Measurements from ENCODE around the gene RAB10. TPM values are rescaled to one million over a fixed set of nuclear protein-coding genes. Genes with fewer than 3 reads are reported as not detected.
"Not testable (repeated sequence)": the region's sequence is repeated elsewhere in the genome, so short reads cannot be mapped to it uniquely, and the experiment has no call there.

RAB10 gene
- total and polyA plus RNA-seq, 2 experiments from 2014 or later, result 100 to 122 TPM

GRCh38 chr2:26099933-26100332 is 66.0 kb downstream of the RAB10 start:
- no peak overlapping the region for H2AFZ ChIP-seq
- peaks cover 55% of the 10 kb centered on the region for H4K20me1 ChIP-seq (ENCODE audit: insufficient read depth, poor library complexity, severe bottlenecking)
- peaks cover 95% of the 10 kb centered on the region for H3K79me2 ChIP-seq
- no peak overlapping the region for H3K4me2 ChIP-seq
- H3K27me3 ChIP-seq, result no peaks in the 10 kb centered on the region
- H3K4me1 ChIP-seq (ENCODE audit: insufficient read depth), result no peaks in the 10 kb centered on the region
- TF ChIP-seq EZH2phosphoT487 (IDR thresholded peaks at IDR 0.05; ENCODE audit: low read depth, severe bottlenecking, unreplicated experiment) (no peak), EZH2 (IDR thresholded peaks at IDR 0.05; ENCODE audit: borderline replicate concordance) (no peak), CTCF (IDR thresholded peaks at IDR 0.05; ENCODE audit: poor library complexity) (no peak)
- 100% methylated on average over 1 of the region's 1 CpG for WGBS (ENCODE audit: low lambda C conversion rate, missing lambda C conversion rate)
- H3K36me3 ChIP-seq (replicated peaks; ENCODE audit: insufficient read depth, low read depth), result no peaks in the 10 kb centered on the region
- no peak for DNase-seq (ENCODE audit: low spot score)
- H3K9me3 ChIP-seq (ENCODE audit: low read depth), result peaks cover 9% of the 10 kb centered on the region
- no peak overlapping the region for H3K27ac ChIP-seq
- H3K9me2 ChIP-seq (replicated peaks; ENCODE audit: insufficient read depth), result no peaks in the 10 kb centered on the region
- no peak overlapping the region for H3K4me3 ChIP-seq

GRCh38 chr2:26100384-26100783 is 66.5 kb downstream of the RAB10 start:
- WGBS (ENCODE audit: low lambda C conversion rate, missing lambda C conversion rate), result 91% methylated on average over 1 of the region's 1 CpG
- TF ChIP-seq EZH2phosphoT487 (IDR thresholded peaks at IDR 0.05; ENCODE audit: low read depth, severe bottlenecking, unreplicated experiment), result no peak
- TF ChIP-seq CTCF (IDR thresholded peaks at IDR 0.05; ENCODE audit: poor library complexity), result no peak
- no peak for TF ChIP-seq EZH2 (IDR thresholded peaks at IDR 0.05; ENCODE audit: borderline replicate concordance)

GRCh38 chr2:26103752-26104151 is 69.9 kb downstream of the RAB10 start:
- no peak for DNase-seq (ENCODE audit: low spot score)
- WGBS (ENCODE audit: low lambda C conversion rate, missing lambda C conversion rate), result 97% methylated on average over 4 of the region's 4 CpGs

More at GRCh38 chr2:26100384-26100783, 66.5 kb downstream of the RAB10 start:
- Histone ChIP-seq H3K27ac (no peak overlapping the region), H3K27me3 (no peaks in the 10 kb centered on the region), H3K9me2 (replicated peaks; ENCODE audit: insufficient read depth) (no peaks in the 10 kb centered on the region), H3K4me1 (ENCODE audit: insufficient read depth) (no peaks in the 10 kb centered on the region), H3K79me2 (peaks cover 95% of the 10 kb centered on the region), H3K9me3 (ENCODE audit: low read depth) (peaks cover 9% of the 10 kb centered on the region), H3K4me3 (no peak overlapping the region), H3K36me3 (replicated peaks; ENCODE audit: insufficient read depth, low read depth) (no peaks in the 10 kb centered on the region), H3K4me2 (no peak overlapping the region), H2AFZ (no peak overlapping the region), H4K20me1 (ENCODE audit: insufficient read depth, poor library complexity, severe bottlenecking) (peaks cover 56% of the 10 kb centered on the region)
- DNase-seq (ENCODE audit: low spot score), result no peak

GRCh38 chr2:26108701-26109100 is 74.8 kb downstream of the RAB10 start:
- Histone ChIP-seq H3K79me2 (peaks cover 87% of the 10 kb centered on the region), H4K20me1 (ENCODE audit: insufficient read depth, poor library complexity, severe bottlenecking) (peaks cover 32% of the 10 kb centered on the region)
- not testable (repeated sequence) for H3K36me3 ChIP-seq (replicated peaks; ENCODE audit: insufficient read depth, low read depth); H3K4me1 ChIP-seq (ENCODE audit: insufficient read depth); H2AFZ ChIP-seq; H3K9me3 ChIP-seq (ENCODE audit: low read depth); H3K27ac ChIP-seq; H3K4me2 ChIP-seq; H3K4me3 ChIP-seq; H3K27me3 ChIP-seq; DNase-seq (ENCODE audit: low spot score); H3K9me2 ChIP-seq (replicated peaks; ENCODE audit: insufficient read depth)
- 97% methylated on average over 6 of the region's 6 CpGs for WGBS (ENCODE audit: low lambda C conversion rate, missing lambda C conversion rate)

More at GRCh38 chr2:26103752-26104151, 69.9 kb downstream of the RAB10 start:
- Histone ChIP-seq H4K20me1 (ENCODE audit: insufficient read depth, poor library complexity, severe bottlenecking) (peaks cover 44% of the 10 kb centered on the region), H2AFZ (no peak overlapping the region), H3K9me2 (replicated peaks; ENCODE audit: insufficient read depth) (no peaks in the 10 kb centered on the region), H3K9me3 (ENCODE audit: low read depth) (peaks cover 9% of the 10 kb centered on the region), H3K27ac (no peak overlapping the region), H3K4me2 (no peak overlapping the region), H3K36me3 (replicated peaks; ENCODE audit: insufficient read depth, low read depth) (no peaks in the 10 kb centered on the region), H3K27me3 (no peaks in the 10 kb centered on the region), H3K4me1 (ENCODE audit: insufficient read depth) (no peaks in the 10 kb centered on the region), H3K4me3 (no peak overlapping the region), H3K79me2 (peaks cover 95% of the 10 kb centered on the region)
- TF ChIP-seq EZH2 (IDR thresholded peaks at IDR 0.05; ENCODE audit: borderline replicate concordance) (no peak), CTCF (IDR thresholded peaks at IDR 0.05; ENCODE audit: poor library complexity) (no peak), EZH2phosphoT487 (IDR thresholded peaks at IDR 0.05; ENCODE audit: low read depth, severe bottlenecking, unreplicated experiment) (no peak)

Data from hepatocyte (in vitro differentiated cells).